Rectal smooth muscle tissue (tissue), 1 donor: Measurements from ENCODE around the gene NBPF26.
A peak's percentile ranks its signal among the peaks of the same experiment; 100 is the strongest.
"Not testable (repeated sequence)": the region's sequence is repeated elsewhere in the genome, so short reads cannot be mapped to it uniquely, and the experiment has no call there.

Experiments used
- H3K27ac ChIP-seq: one replicate; pipeline ENCODE4 v1.7.0; 2013; ENCODE audit warnings: low read depth, low read length, inconsistent platforms
- H3K27me3 ChIP-seq: one replicate; pipeline ENCODE4 v1.7.0; 2013; ENCODE audit warnings: low read length; ENCODE audit not compliant: control insufficient read depth, insufficient read depth
- H3K36me3 ChIP-seq: one replicate; pipeline ENCODE4 v1.7.0; 2013; ENCODE audit warnings: low read length; ENCODE audit not compliant: control insufficient read depth, insufficient read depth
- H3K4me1 ChIP-seq: one replicate; pipeline ENCODE4 v1.7.0; 2013; ENCODE audit warnings: low read length; ENCODE audit not compliant: control insufficient read depth, insufficient read depth
- H3K4me3 ChIP-seq: one replicate; pipeline ENCODE4 v1.7.0; 2013; ENCODE audit warnings: low read length
- H3K9ac ChIP-seq: one replicate; pipeline ENCODE4 v1.7.0; 2013; ENCODE audit warnings: low read length

Gene NBPF26

GRCh38 chr1:120723715-120724402 is at the start of gene NBPF26:
Gene NBPF26 (plus strand): TSS chr1:120723945.
- not testable (repeated sequence) for H3K27me3 ChIP-seq, H3K9ac ChIP-seq, H3K4me1 ChIP-seq, H3K36me3 ChIP-seq
- H3K4me3 ChIP-seq = peak within 1 kb of the TSS; percentile 74
- H3K27ac ChIP-seq = peak within 1 kb of the TSS; percentile 66

DNA sequence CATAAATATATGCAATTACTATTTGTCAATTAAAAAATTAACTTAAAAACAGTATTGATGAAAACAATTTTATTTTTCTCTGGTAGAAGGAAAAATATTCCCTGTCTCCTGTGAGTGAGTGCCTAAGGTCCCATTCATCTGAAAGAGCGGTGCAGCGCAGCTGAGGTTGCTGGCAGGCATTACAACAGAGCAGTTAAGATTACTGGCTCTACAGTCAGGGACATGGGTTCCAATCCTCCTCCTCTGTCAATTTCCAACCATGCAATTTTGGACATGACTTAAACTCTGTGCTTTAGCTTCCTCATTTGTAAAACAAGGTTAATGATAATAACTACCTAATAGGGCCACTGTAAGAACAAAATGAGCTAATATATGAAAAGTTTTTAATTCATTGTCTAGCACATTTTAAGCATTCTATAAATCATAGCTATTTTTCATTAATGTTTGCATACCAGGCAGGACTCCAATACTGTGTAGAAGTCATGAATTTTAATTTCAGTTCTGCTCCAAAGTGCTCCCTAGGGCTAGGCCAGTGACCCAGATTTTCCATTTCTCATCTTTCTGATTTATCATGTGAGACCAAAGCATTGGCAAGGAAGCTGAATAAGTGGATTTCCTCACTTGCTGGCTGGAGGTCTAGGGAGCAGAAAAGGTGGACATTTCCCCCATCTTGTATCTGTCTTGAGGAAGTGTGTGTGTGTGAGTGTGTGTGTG is 43.5 kb upstream of the NBPF26 start:
- not testable (repeated sequence) for H3K36me3 ChIP-seq, H3K27me3 ChIP-seq, H3K4me3 ChIP-seq, H3K9ac ChIP-seq, H3K27ac ChIP-seq, H3K4me1 ChIP-seq

- H3K27ac ChIP-seq, H3K27me3 ChIP-seq, H3K9ac ChIP-seq, H3K36me3 ChIP-seq, H3K4me3 ChIP-seq, H3K4me1 ChIP-seq: not testable (repeated sequence)
Measured at GRCh38 chr1:120680938-120681337, 42.8 kb upstream of the NBPF26 start.

- H3K27ac ChIP-seq, H3K4me3 ChIP-seq, H3K36me3 ChIP-seq, H3K9ac ChIP-seq, H3K4me1 ChIP-seq, H3K27me3 ChIP-seq: not testable (repeated sequence)
Measured at GRCh38 chr1:120684397-120684796, 39.3 kb upstream of the NBPF26 start.

- not testable (repeated sequence) for H3K4me1 ChIP-seq, H3K36me3 ChIP-seq
Measured at GRCh38 chr1:120685622-120686021, 38.1 kb upstream of the NBPF26 start.

DNA sequence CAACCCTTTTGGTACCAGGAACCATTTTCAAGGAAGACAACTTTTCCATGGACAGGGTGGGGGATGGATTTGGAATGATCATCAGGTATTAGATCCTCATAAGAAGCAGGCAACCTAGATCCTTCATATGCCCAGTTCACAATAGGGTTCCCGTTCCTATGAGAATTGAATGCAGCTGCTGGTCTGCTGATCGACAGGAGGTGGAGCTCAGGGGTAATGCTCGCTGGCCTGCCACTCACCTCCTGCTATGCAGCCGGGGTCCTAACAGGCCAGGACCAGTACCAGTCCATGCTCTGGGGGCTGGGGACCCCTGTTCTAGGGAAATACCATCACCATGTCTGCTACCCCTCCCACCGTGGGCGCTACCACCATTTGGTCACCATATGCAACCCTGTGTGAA is 36.5 kb upstream of the NBPF26 start:
- not testable (repeated sequence) for H3K4me3 ChIP-seq, H3K9ac ChIP-seq, H3K4me1 ChIP-seq, H3K36me3 ChIP-seq, H3K27ac ChIP-seq, H3K27me3 ChIP-seq

More at GRCh38 chr1:120685622-120686021, 38.1 kb upstream of the NBPF26 start:
- H3K27me3 ChIP-seq, H3K27ac ChIP-seq, H3K4me3 ChIP-seq, H3K9ac ChIP-seq: not testable (repeated sequence)

- H3K36me3 ChIP-seq, H3K27ac ChIP-seq, H3K4me1 ChIP-seq, H3K9ac ChIP-seq, H3K27me3 ChIP-seq, H3K4me3 ChIP-seq: not testable (repeated sequence)
Measured at GRCh38 chr1:120700807-120701562, 22.8 kb upstream of the NBPF26 start.

DNA sequence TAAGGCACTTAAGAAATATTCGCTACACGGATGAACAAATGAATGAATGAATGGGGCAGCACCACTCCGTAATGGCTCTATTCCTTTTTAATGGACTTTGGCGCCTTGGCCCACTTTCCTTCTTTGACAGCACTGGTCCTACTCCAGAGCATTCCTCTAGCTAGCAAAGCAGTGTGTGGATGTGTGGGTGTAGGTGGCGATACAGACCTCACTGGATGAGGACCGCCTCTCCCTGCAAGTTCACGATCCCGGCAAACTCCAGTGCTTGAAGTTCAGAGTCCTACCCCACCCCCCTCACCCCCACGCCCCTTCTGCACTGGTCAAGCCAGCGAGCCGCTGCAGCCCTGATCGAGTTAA is 409 bp upstream of the NBPF26 start:
- not testable (repeated sequence) for H3K9ac ChIP-seq, H3K27me3 ChIP-seq, H3K36me3 ChIP-seq, H3K4me1 ChIP-seq, H3K4me3 ChIP-seq, H3K27ac ChIP-seq

DNA sequence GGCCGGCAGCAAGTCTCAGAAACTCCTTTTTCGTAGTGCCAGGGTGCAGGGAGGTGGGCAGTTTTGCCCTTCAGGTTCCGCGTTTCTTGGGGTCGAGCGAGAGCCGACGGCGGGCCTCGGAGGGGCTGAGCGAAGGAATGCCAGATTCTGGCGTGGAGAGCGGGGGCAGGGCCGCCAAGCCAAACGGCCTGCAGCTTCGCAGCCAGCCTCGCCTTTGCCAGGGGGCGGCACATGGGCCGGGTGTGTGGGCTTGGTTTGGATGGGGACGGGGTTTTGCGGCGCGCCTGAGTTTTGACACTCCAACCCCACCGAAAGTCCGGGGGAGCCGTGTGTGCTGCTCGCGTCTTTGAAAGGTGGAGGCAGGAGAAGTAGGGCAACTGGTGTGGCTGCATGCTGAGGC is 762 bp downstream of the NBPF26 start:
- peak overlapping the region; percentile 66 for H3K27ac ChIP-seq
- not testable (repeated sequence) for H3K4me1 ChIP-seq, H3K9ac ChIP-seq, H3K27me3 ChIP-seq, H3K36me3 ChIP-seq
- H3K4me3 ChIP-seq = peak overlapping the region; percentile 74

DNA sequence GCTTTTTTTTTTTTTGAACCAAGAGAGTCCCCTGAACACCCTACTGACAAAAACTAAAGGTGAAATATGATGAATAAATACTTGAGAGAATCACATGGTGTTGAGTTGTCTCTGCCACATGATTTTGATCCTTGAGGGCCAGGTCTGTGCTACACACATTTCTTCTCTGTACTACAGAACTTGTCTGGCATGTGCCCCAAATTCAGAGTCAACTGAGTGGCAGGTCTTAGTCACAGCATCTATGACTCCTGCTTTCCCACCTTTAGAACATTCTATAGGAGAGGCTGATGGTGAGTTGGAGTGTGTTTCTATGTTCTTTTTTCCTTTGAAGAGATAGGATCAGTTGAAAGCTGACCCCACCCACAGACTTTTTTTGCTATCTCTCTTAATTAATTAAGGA is 5.1 kb downstream of the NBPF26 start:
- H3K4me1 ChIP-seq = not testable (repeated sequence)

DNA sequence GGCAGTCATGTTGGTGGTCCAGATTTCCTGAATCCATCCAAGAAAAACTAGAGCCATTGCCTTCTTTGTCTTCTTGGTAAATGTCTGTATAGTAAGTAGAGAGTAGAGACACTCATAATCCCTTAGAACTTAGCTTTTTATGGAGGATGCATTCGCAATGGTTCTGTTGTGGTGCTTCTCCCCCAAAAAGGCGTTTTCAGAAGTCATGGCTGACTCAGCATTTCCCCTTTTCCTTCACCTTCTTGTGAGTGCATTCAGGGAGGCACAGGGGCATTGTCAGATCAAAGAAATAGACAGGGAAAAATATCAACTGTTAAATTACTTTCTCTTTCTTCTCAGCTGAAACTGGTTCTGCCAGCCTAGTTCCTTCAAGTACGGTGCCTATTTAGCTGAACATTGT is 45.3 kb downstream of the NBPF26 start:
- H3K9ac ChIP-seq, H3K27me3 ChIP-seq, H3K4me1 ChIP-seq, H3K36me3 ChIP-seq, H3K4me3 ChIP-seq, H3K27ac ChIP-seq: not testable (repeated sequence)

More for the DNA sequence above, 5.1 kb downstream of the NBPF26 start:
- not testable (repeated sequence) for H3K4me3 ChIP-seq, H3K27ac ChIP-seq, H3K27me3 ChIP-seq, H3K36me3 ChIP-seq, H3K9ac ChIP-seq

- H3K27ac ChIP-seq, H3K36me3 ChIP-seq, H3K9ac ChIP-seq, H3K4me3 ChIP-seq, H3K4me1 ChIP-seq, H3K27me3 ChIP-seq: not testable (repeated sequence)
Measured at GRCh38 chr1:120805452-120805851, 81.7 kb downstream of the NBPF26 start.

- H3K36me3 ChIP-seq, H3K9ac ChIP-seq, H3K4me1 ChIP-seq, H3K4me3 ChIP-seq, H3K27me3 ChIP-seq, H3K27ac ChIP-seq: not testable (repeated sequence)
Measured at GRCh38 chr1:120811822-120812221, 88.1 kb downstream of the NBPF26 start.
